ENCODE data around the gene DST. TPM values are rescaled to one million over a fixed set of nuclear protein-coding genes. Genes with fewer than 3 reads are reported as not detected.

Gene DST
- total RNA-seq, 1 experiment from 2014 or later, result 144 TPM

- BruUV-seq (replicated peaks), result no TSS peak
- H4K20me1 ChIP-seq (ENCODE audit: insufficient read depth), result no peaks in the 10 kb centered on the region
- H3K9me2 ChIP-seq (ENCODE audit: insufficient read depth), result no peaks in the 10 kb centered on the region
- H3K4me3 ChIP-seq (replicated peaks in 1 of 2; ENCODE audit: low read depth in 1 of 2, low read length in 2 of 2), result peak overlapping the region; percentile 61 to 71
- no peaks in the 10 kb centered on the region for H3K27me3 ChIP-seq (ENCODE audit: insufficient read depth, low read length)
- H3K4me1 ChIP-seq (ENCODE audit: control insufficient read depth in 1 of 2, insufficient read depth in 2 of 2, low read length in 2 of 2), result peaks cover 3 to 15% of the 10 kb centered on the region in 2 experiments; a peak in 3 of 4 replicates
- RAD21 ChIA-PET (ENCODE audit: low non-redundant PET in 1 of 2, low total read pairs in 2 of 2, uncharacterized antibody in 2 of 2, unreplicated experiment in 2 of 2), result no interaction called here
- peak overlapping the region; percentile 62; the same call in 1 of the 2 replicates for H3K27ac ChIP-seq (ENCODE audit: low read depth, low read length)
- DNase-seq (ENCODE audit: low read depth, low spot score) (no peak), ATAC-seq (no peak)
- H3K36me3 ChIP-seq (ENCODE audit: control insufficient read depth in 1 of 2, insufficient read depth in 2 of 2, low read length in 2 of 2), result no peaks in the 10 kb centered on the region
- POLR2A ChIA-PET, result no interaction called here
- TF ChIP-seq EZH2phosphoT487 (IDR thresholded peaks at IDR 0.05; ENCODE audit: borderline replicate concordance) (no peak), RAD21 (IDR thresholded peaks at IDR 0.05; ENCODE audit: low read depth) (no peak), TCF7L2 (IDR thresholded peaks at IDR 0.05; ENCODE audit: borderline replicate concordance, extremely low read depth, insufficient read depth, insufficient read length) (no peak), CBX3 (IDR thresholded peaks at IDR 0.05; ENCODE audit: low read depth) (no peak), CTCF (IDR thresholded peaks at IDR 0.05 in 2 of 3, conservative IDR thresholded peaks at IDR 0.05 in 1 of 3; ENCODE audit: borderline replicate concordance in 1 of 3, insufficient read depth in 1 of 3, low read depth in 2 of 3, low read length in 2 of 3) (no peak), JUND (IDR thresholded peaks at IDR 0.05) (no peak), REST (IDR thresholded peaks at IDR 0.05; ENCODE audit: low read depth) (no peak), EZH2 (IDR thresholded peaks at IDR 0.05) (no peak), FOSL1 (IDR thresholded peaks at IDR 0.05; ENCODE audit: low read depth) (no peak), EGR1 (IDR thresholded peaks at IDR 0.05; ENCODE audit: low read depth) (no peak), MAX (IDR thresholded peaks at IDR 0.05) (no peak), ZFX (IDR thresholded peaks at IDR 0.05) (no peak), ELF1 (IDR thresholded peaks at IDR 0.05; ENCODE audit: borderline replicate concordance, low read depth) (no peak), SRF (IDR thresholded peaks at IDR 0.05; ENCODE audit: low read depth) (no peak)
- TF ChIP-seq, protein P1, sequence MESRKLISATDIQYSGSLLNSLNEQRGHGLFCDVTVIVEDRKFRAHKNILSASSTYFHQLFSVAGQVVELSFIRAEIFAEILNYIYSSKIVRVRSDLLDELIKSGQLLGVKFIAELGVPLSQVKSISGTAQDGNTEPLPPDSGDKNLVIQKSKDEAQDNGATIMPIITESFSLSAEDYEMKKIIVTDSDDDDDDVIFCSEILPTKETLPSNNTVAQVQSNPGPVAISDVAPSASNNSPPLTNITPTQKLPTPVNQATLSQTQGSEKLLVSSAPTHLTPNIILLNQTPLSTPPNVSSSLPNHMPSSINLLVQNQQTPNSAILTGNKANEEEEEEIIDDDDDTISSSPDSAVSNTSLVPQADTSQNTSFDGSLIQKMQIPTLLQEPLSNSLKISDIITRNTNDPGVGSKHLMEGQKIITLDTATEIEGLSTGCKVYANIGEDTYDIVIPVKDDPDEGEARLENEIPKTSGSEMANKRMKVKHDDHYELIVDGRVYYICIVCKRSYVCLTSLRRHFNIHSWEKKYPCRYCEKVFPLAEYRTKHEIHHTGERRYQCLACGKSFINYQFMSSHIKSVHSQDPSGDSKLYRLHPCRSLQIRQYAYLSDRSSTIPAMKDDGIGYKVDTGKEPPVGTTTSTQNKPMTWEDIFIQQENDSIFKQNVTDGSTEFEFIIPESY (IDR thresholded peaks at IDR 0.05; ENCODE audit: extremely low read depth, insufficient replicate concordance, low read length), result no peak
- peaks cover 71% of the 10 kb centered on the region for H3K79me2 ChIP-seq (ENCODE audit: insufficient read depth, low read length)
- no peaks in the 10 kb centered on the region for H3K9me3 ChIP-seq (ENCODE audit: control insufficient read depth in 1 of 2, insufficient read depth in 1 of 2, low read depth in 1 of 2, low read length in 2 of 2)
- H2AFZ ChIP-seq (ENCODE audit: low read depth, low read length, poor library complexity, severe bottlenecking), result no peak overlapping the region
- CTCF ChIA-PET, result interaction anchor here (1.0 to 1.3 kb wide), 2 partner anchors 11 to 29 kb away, joined by 4 to 6 read pairs; no protein-coding TSS in a partner anchor
- H3K4me2 ChIP-seq (ENCODE audit: low read length), result peak overlapping the region; percentile 91
- H3K9ac ChIP-seq (ENCODE audit: low read length), result peak overlapping the region; percentile 74
- intact Hi-C loops (cut with micrococcal nuclease), result loop anchor here (10.0 kb wide), 1 partner anchor 303 kb away; no protein-coding TSS in a partner anchor
Measured at GRCh38 chr6:56541741-56542360, 100.8 kb downstream of the DST start.
